HG03196 (cell line): Measurements from ENCODE around the gene PLEKHG4B.
"Not testable (repeated sequence)": the region's sequence is repeated elsewhere in the genome, so short reads cannot be mapped to it uniquely, and the experiment has no call there.

ENCODE experiments used
- ATAC-seq: cut with Tn5 transposase; IDR thresholded peaks from one replicate; pipeline ENCODE4 v1.9.1; 2021; ENCODE audit not compliant: unreplicated experiment

Gene PLEKHG4B

GRCh38 chr5:218457-219291, 126.7 kb downstream of the PLEKHG4B start:
- peak; percentile 28 for ATAC-seq

GRCh38 chr5:219460-219863, 127.5 kb downstream of the PLEKHG4B start:
- no peak for ATAC-seq

- peak; percentile 27 for ATAC-seq
Measured at GRCh38 chr5:219991-220390, 128.0 kb downstream of the PLEKHG4B start.

GRCh38 chr5:222951-223715, 131.2 kb downstream of the PLEKHG4B start:
- not testable (repeated sequence) for ATAC-seq

GRCh38 chr5:223791-224190, 131.8 kb downstream of the PLEKHG4B start:
- ATAC-seq, result no peak

GRCh38 chr5:225334-225733, 133.4 kb downstream of the PLEKHG4B start:
- no peak for ATAC-seq

GRCh38 chr5:227375-227774, 135.4 kb downstream of the PLEKHG4B start:
- ATAC-seq, result not testable (repeated sequence)

- no peak for ATAC-seq
Measured at GRCh38 chr5:228886-229285, 136.9 kb downstream of the PLEKHG4B start.

- no peak for ATAC-seq
Measured at GRCh38 chr5:230711-231110, 138.7 kb downstream of the PLEKHG4B start.

GRCh38 chr5:231661-232060, 139.7 kb downstream of the PLEKHG4B start:
- ATAC-seq, result no peak

- not testable (repeated sequence) for ATAC-seq
Measured at GRCh38 chr5:233426-233825, 141.5 kb downstream of the PLEKHG4B start.

- no peak for ATAC-seq
Measured at GRCh38 chr5:234450-234849, 142.5 kb downstream of the PLEKHG4B start.

- ATAC-seq, result not testable (repeated sequence)
Measured at GRCh38 chr5:235527-235926, 143.6 kb downstream of the PLEKHG4B start.

GRCh38 chr5:237931-238330, 146.0 kb downstream of the PLEKHG4B start:
- not testable (repeated sequence) for ATAC-seq
